SK-N-SH (cell line): ENCODE measurements around the gene GDF2.

Source experiments
- FOXM1 ChIP-seq: IDR thresholded peaks from 2 replicates; pipeline ENCODE4 v1.4.0; 2012; ENCODE audit warnings: low read depth, mild to moderate bottlenecking
- POLR2AphosphoS5 ChIP-seq: IDR thresholded peaks from 2 replicates; pipeline ENCODE4 v1.6.1; 2012; ENCODE audit warnings: low read depth, low read length

DNA sequence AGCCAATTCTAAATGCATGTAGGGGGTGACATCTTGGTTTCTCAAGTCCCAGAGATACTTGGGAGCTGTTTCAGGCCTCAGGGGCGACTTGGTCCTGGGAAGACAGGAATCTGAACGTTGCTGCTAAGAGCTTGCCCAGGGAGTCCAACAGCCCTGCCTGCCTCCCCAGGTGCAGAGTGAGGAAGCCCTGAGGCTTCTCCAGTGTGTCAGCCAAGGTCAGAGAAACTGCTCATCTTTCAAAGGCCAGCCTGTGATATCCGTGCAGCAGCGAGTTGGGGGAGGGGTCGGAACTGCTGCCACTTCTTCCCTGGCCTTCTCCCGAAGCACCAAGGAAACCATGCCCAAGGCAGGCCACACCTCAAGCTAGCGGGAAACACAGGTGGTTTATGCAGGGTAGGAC lies 9.7 kb downstream of the GDF2 start:
- TF ChIP-seq POLR2AphosphoS5 (no peak), FOXM1 (no peak)
